Caco-2 (cell line): ENCODE measurements around the gene LCLAT1. TPM values are rescaled to one million over a fixed set of nuclear protein-coding genes. Genes with fewer than 3 reads are reported as not detected.

Experiments
- BruUV-seq: library from RNA; stranded (reverse); fragments of 400-500 nt; replicated peaks from 2 replicates; lab custom pipeline; 2021; lab: Mats Ljungman, UMichigan
- CTCF ChIA-PET: fragments of 300-600 bp; sonication (Branson Sonifier 250); formaldehyde crosslinking; loops from one replicate; lab custom pipeline; 2022; ENCODE audit warnings: antibody characterized with exemption; lab: Charles Lee
- POLR2A ChIA-PET: fragments of 300-600 bp; sonication (Branson Sonifier 250); formaldehyde crosslinking; loops from one replicate; lab custom pipeline; 2022; ENCODE audit warnings: antibody characterized with exemption; lab: Charles Lee
- DNase-seq, 2 experiments: peaks; one replicate each; pipeline versions ENCODE4 v3.0.0 to v3.0.0-alpha.2; 2020 to 2022
- H3K27me3 ChIP-seq: replicated peaks from 2 replicates; pipeline ENCODE4 v1.6.0; 2011; ENCODE audit warnings: low read length; ENCODE audit not compliant: control insufficient read depth, insufficient read depth
- H3K36me3 ChIP-seq: 2 replicates; pipeline ENCODE4 v1.5.1; 2011; ENCODE audit warnings: low read length; ENCODE audit not compliant: control insufficient read depth, insufficient read depth
- H3K4me1 ChIP-seq: fragments of 250-450 bp; sonication (Bioruptor Pico); 2 replicates; pipeline ENCODE4 v1.5.1; 2020; ENCODE audit warnings: mild to moderate bottlenecking
- H3K4me3 ChIP-seq: 2 replicates; pipeline ENCODE4 v1.5.1; 2011; ENCODE audit warnings: low read depth, mild to moderate bottlenecking, control low read depth, low read length
- H3K9me3 ChIP-seq: fragments of 250-450 bp; sonication (Bioruptor Pico); 2 replicates; pipeline ENCODE4 v1.5.1; 2020; ENCODE audit warnings: mild to moderate bottlenecking, moderate library complexity
- H3K27ac Mint-ChIP-seq: one replicate; pipeline ENCODE4 v1.8.0; 2022; ENCODE audit warnings: mixed read lengths; ENCODE audit not compliant: unreplicated experiment
- H3K27me3 Mint-ChIP-seq: one replicate; pipeline ENCODE4 v1.8.0; 2022; ENCODE audit warnings: mixed read lengths; ENCODE audit not compliant: insufficient read depth, unreplicated experiment
- H3K36me3 Mint-ChIP-seq: one replicate; pipeline ENCODE4 v1.8.0; 2022; ENCODE audit warnings: mild to moderate bottlenecking, mixed read lengths; ENCODE audit not compliant: insufficient read depth, unreplicated experiment
- H3K4me1 Mint-ChIP-seq: one replicate; pipeline ENCODE4 v1.8.0; 2022; ENCODE audit warnings: low read depth, mixed read lengths; ENCODE audit not compliant: unreplicated experiment
- H3K4me3 Mint-ChIP-seq: one replicate; pipeline ENCODE4 v1.8.0; 2022; ENCODE audit warnings: mild to moderate bottlenecking, moderate library complexity, mixed read lengths; ENCODE audit not compliant: unreplicated experiment
- H3K9me3 Mint-ChIP-seq: one replicate; pipeline ENCODE4 v1.8.0; 2022; ENCODE audit warnings: mixed read lengths; ENCODE audit not compliant: unreplicated experiment
- CTCF ChIP-seq, 2 experiments: fragments of 200-600 bp in 1 of 2; IDR thresholded peaks; 1 replicate in 1 of 2; 2 replicates in 1 of 2; pipeline versions ENCODE4 v1.5.1 to v1.8.0; 2011 to 2022; ENCODE audit warnings: antibody characterized with exemption in 1 of 2, control low read depth in 1 of 2, inconsistent platforms in 1 of 2, low read depth in 1 of 2, low read length in 1 of 2, mild to moderate bottlenecking in 1 of 2, moderate library complexity in 1 of 2; ENCODE audit not compliant: insufficient read depth in 1 of 2, severe bottlenecking in 1 of 2, unreplicated experiment in 1 of 2
- intact Hi-C: fragments of 100-400 bp; cut with micrococcal nuclease; formaldehyde crosslinking; loops from one replicate; pipeline ENCODE4 v1.10.0; 2022; ENCODE audit not compliant: unreplicated experiment
- total RNA-seq: library from RNA; stranded (reverse); gene quantifications from 2 replicates; pipeline ENCODE4 v1.2.3, GENCODE V29; 2022

Gene LCLAT1
- total RNA-seq, 1 experiment from 2014 or later = 52.2 TPM

- Mint-ChIP-seq H3K9me3 (no peaks in the 10 kb centered on the region), H3K4me1 (no peaks in the 10 kb centered on the region)
- POLR2A ChIA-PET = no interaction called here
Measured at GRCh38 chr2:30653847-30654246, 206.8 kb downstream of the LCLAT1 start.

GRCh38 chr2:30654404-30654803 is 207.4 kb downstream of the LCLAT1 start:
- H3K4me3 Mint-ChIP-seq = no peak overlapping the region
- no peaks in the 10 kb centered on the region for H3K4me1 Mint-ChIP-seq
- Histone ChIP-seq H3K4me3 (no peak overlapping the region), H3K4me1 (no peaks in the 10 kb centered on the region), H3K9me3 (no peaks in the 10 kb centered on the region), H3K27me3 (no peaks in the 10 kb centered on the region), H3K36me3 (no peaks in the 10 kb centered on the region)
- ChIA-PET CTCF (interaction anchor here (0.6 to 1.2 kb wide), 2 partner anchors 57 to 1696 kb away, joined by 3 to 7 read pairs; no protein-coding TSS in a partner anchor), POLR2A (no interaction called here)
- H3K27me3 Mint-ChIP-seq = no peaks in the 10 kb centered on the region
- peaks cover 3% of the 10 kb centered on the region for H3K9me3 Mint-ChIP-seq
- intact Hi-C loops = no loop called here
- no peak for DNase-seq
- TF ChIP-seq CTCF (IDR thresholded peaks at IDR 0.05; ENCODE audit: insufficient read depth in 1 of 2, low read depth in 1 of 2, low read length in 1 of 2, severe bottlenecking in 1 of 2, unreplicated experiment in 1 of 2) = no peak
- H3K36me3 Mint-ChIP-seq = no peaks in the 10 kb centered on the region
- H3K27ac Mint-ChIP-seq = no peak overlapping the region
- no TSS peak for BruUV-seq

More at GRCh38 chr2:30653847-30654246, 206.8 kb downstream of the LCLAT1 start:
- Mint-ChIP-seq H3K36me3 (no peaks in the 10 kb centered on the region), H3K27me3 (no peaks in the 10 kb centered on the region), H3K27ac (no peak overlapping the region), H3K4me3 (no peak overlapping the region)
- Histone ChIP-seq H3K27me3 (no peaks in the 10 kb centered on the region), H3K36me3 (no peaks in the 10 kb centered on the region), H3K4me1 (no peaks in the 10 kb centered on the region), H3K9me3 (no peaks in the 10 kb centered on the region), H3K4me3 (no peak overlapping the region)
- DNase-seq = no peak
- intact Hi-C loops = no loop called here
- CTCF ChIA-PET = interaction anchor here (0.6 to 1.2 kb wide), 3 partner anchors 58 to 1695 kb away, joined by 3 to 7 read pairs (median 4); no protein-coding TSS in a partner anchor
- BruUV-seq = no TSS peak
- no peak for TF ChIP-seq CTCF (IDR thresholded peaks at IDR 0.05; ENCODE audit: insufficient read depth in 1 of 2, low read depth in 1 of 2, low read length in 1 of 2, severe bottlenecking in 1 of 2, unreplicated experiment in 1 of 2)

- no peak for TF ChIP-seq CTCF (IDR thresholded peaks at IDR 0.05; ENCODE audit: insufficient read depth in 1 of 2, low read depth in 1 of 2, low read length in 1 of 2, severe bottlenecking in 1 of 2, unreplicated experiment in 1 of 2)
Measured at GRCh38 chr2:30655211-30655610, 208.2 kb downstream of the LCLAT1 start.

More at GRCh38 chr2:30655211-30655610, 208.2 kb downstream of the LCLAT1 start:
- BruUV-seq = no TSS peak
- no peak for DNase-seq
- Mint-ChIP-seq H3K4me1 (no peaks in the 10 kb centered on the region), H3K36me3 (no peaks in the 10 kb centered on the region), H3K9me3 (peaks cover 6% of the 10 kb centered on the region), H3K4me3 (no peak overlapping the region), H3K27me3 (no peaks in the 10 kb centered on the region), H3K27ac (no peak overlapping the region)
- no peaks in the 10 kb centered on the region for H3K9me3 ChIP-seq
- CTCF ChIA-PET = no interaction called here
- H3K27me3 ChIP-seq = no peaks in the 10 kb centered on the region
- intact Hi-C loops = no loop called here
- H3K36me3 ChIP-seq = no peaks in the 10 kb centered on the region
- H3K4me1 ChIP-seq = no peaks in the 10 kb centered on the region
- H3K4me3 ChIP-seq = no peak overlapping the region
- POLR2A ChIA-PET = no interaction called here
